ENCODE results near the gene TMEM185B. TPM values are rescaled to one million over a fixed set of nuclear protein-coding genes. Genes with fewer than 3 reads are reported as not detected.
A peak's percentile ranks its signal among the peaks of the same experiment; 100 is the strongest.

TMEM185B gene
- total RNA-seq, 1 donor from 2014 or later, result 22.9 TPM

GRCh38 chr2:120253021-120253882 lies 30.1 kb upstream of the TMEM185B start:
- peak; percentile 89 for DNase-seq
- intact Hi-C loops (cut with micrococcal nuclease), result no loop called here
- ATAC-seq, result peak; percentile 78

GRCh38 chr2:120252225-120253020 lies 29.2 kb upstream of the TMEM185B start, which contains the start of gene RALB:
Gene RALB (plus strand): TSS chr2:120252852. CDS start chr2:120278665, 25,813 bp downstream.
- intact Hi-C loops (cut with micrococcal nuclease), result no loop called here
- ATAC-seq, result peak; percentile 96

DNA sequence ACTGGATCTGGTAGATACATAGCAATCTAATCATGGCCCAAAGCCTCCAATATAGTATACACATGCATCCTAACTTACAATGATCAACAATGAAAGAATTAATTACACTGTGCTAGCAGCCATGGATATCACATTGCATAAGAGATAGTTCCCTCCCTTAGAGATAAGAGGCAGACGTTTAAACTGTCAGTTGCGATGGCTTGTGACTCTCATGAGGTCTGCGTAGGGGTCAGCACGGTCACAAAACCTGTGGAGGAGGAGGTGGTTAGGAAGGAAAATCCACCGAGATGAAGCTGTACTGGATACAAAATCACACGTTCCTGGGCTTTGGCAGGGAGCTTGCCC lies 28.7 kb upstream of the TMEM185B start:
- DNase-seq (no peak), ATAC-seq (peak; percentile 2)
- intact Hi-C loops (cut with micrococcal nuclease), result no loop called here

More at GRCh38 chr2:120252225-120253020, 29.2 kb upstream of the TMEM185B start, which contains the start of gene RALB:
- peak; percentile 100 for DNase-seq

GRCh38 chr2:120251078-120251477 lies 27.9 kb upstream of the TMEM185B start:
- no peak for ATAC-seq

DNA sequence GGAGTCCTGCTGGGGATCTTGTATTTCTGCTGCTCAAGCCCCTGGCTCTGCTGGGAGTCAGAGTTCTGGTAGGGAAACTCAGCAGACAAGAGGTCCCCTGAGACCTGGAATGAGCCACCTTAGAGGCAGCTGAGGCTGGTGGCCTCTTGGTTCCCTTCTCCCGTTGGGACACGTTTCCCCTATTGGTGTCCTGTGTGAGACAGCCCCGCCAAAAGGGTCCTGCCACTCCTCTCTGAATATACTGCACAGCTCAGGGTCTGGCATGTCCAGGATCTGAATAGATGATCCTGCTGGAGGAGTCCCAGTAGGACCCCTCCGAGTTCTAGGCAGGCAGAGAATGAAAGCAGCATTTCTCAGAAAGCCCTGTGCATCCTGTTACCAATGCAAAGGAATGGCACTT lies 27.4 kb upstream of the TMEM185B start:
- ATAC-seq (no peak), DNase-seq (no peak)
- intact Hi-C loops (cut with micrococcal nuclease), result no loop called here

More at GRCh38 chr2:120251078-120251477, 27.9 kb upstream of the TMEM185B start:
- DNase-seq, result no peak
- intact Hi-C loops (cut with micrococcal nuclease), result no loop called here

- DNase-seq (no peak), ATAC-seq (no peak)
- intact Hi-C loops (cut with micrococcal nuclease), result no loop called here
Observed at GRCh38 chr2:120247851-120248250, 24.7 kb upstream of the TMEM185B start.

GRCh38 chr2:120246546-120247300 lies 23.5 kb upstream of the TMEM185B start:
- intact Hi-C loops (cut with micrococcal nuclease), result no loop called here
- ATAC-seq (no peak), DNase-seq (no peak)

DNA sequence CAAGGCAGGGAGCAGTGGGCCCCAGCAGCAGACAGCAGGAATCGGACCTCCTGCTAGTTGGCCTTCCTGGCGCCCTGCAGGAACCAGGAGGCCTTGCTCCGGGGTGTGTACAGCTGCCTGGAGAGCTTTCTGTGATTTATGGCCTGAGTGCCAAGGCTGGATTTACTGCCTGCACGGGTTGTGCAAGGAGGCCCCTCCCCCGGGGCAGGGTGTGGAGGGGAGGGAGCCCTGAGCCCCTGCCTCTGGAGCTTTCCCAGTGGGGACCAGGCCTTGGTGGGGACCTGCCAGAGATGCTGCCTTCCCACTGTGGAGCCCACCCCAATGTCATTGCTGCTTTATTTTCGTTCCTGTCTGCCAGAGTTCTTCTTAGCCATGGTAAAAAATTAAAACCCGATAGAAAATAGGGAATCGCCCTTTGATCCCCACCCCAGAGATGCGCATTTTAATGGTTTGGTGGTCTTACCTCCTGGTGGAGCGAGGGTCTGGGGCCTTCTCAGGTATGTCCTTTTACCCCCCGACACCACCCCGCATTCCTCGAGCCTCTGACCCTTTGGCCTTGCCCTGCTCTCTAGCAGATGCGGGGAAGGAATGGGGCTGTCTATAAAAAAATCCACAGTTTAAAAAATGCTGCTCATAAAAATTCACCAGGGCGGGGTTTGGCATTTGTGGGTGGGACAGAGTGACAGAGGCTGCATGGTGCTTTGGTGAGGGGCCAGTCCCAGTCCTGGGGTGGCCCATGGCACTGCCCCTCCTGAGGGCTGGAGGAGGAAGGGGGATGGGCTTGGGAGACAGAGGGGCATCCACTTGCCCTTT lies 22.5 kb upstream of the TMEM185B start:
- ATAC-seq (peak; percentile 26), DNase-seq (no peak)
- intact Hi-C loops (cut with micrococcal nuclease), result no loop called here

- intact Hi-C loops (cut with micrococcal nuclease), result no loop called here
- DNase-seq (no peak), ATAC-seq (no peak)
Observed at GRCh38 chr2:120244656-120245519, 21.7 kb upstream of the TMEM185B start.

DNA sequence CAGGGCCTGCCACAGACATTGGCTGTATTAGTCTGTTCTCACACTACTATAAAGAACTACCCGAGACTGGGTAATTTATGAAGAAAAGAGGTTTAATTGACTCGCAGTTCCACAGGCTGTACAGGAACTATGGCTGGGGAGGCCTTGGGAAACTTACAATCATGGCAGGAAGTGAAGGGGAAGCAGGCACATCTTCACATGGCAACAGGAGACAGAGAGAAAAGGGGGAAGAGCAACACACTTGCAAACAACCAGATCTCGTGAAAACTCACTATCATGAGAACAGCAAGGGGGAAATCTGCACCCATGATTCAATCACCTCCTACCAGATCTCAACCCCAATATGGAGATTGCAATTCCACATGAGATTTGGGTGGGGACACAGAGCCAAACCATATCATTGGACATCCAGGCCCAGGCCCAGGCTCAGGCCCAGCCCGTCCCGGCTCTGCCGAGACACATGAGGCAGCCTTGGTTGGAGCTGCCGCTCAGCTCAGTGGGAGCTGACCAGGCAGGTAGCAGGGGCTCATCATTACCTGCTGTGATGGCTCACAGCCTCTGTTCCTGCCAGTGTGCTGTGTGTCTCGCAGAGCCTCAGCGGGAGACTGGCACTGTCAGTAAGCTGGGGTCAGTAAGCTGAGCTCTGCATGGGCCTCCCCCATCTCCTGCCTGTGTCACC lies 20.8 kb upstream of the TMEM185B start:
- ATAC-seq, result no peak

DNA sequence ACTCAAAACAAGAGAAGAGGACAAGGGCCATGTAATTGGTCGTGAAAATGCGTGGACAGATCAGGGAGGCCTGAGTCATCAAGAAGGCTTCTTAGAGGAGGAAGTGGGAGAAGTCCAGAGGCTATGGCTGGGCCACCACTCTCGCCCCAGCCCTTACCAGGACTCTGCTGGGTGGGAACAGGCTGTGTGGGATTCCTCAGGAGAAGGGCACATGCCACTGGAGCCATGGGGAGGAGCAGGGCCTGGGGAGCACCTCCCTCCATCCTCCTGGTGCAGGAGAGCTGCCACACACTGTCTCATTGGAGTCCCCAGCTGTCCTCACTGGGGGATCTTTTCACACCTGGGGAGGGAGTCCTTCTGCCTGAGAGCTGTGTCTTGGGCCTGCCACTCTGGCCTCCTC lies 20.0 kb upstream of the TMEM185B start:
- intact Hi-C loops (cut with micrococcal nuclease), result no loop called here
- ATAC-seq (no peak), DNase-seq (no peak)

More for the DNA sequence above, 20.8 kb upstream of the TMEM185B start:
- intact Hi-C loops (cut with micrococcal nuclease), result no loop called here
- DNase-seq, result no peak

- ATAC-seq (no peak), DNase-seq (no peak)
- intact Hi-C loops (cut with micrococcal nuclease), result no loop called here
Observed at GRCh38 chr2:120241684-120242083, 18.5 kb upstream of the TMEM185B start.

- intact Hi-C loops (cut with micrococcal nuclease), result no loop called here
- no peak for DNase-seq
- no peak for ATAC-seq
Observed at GRCh38 chr2:120240901-120241429, 17.8 kb upstream of the TMEM185B start.

GRCh38 chr2:120239488-120240287 lies 16.5 kb upstream of the TMEM185B start:
- intact Hi-C loops (cut with micrococcal nuclease), result no loop called here
- DNase-seq, result no peak
- ATAC-seq, result peak; percentile 75

GRCh38 chr2:120238728-120239487 lies 15.7 kb upstream of the TMEM185B start:
- intact Hi-C loops (cut with micrococcal nuclease), result no loop called here
- DNase-seq (no peak), ATAC-seq (peak; percentile 48)
